Hair follicular keratinocyte (primary cell): Measurements from ENCODE around the gene CIAO3. TPM values are rescaled to one million over a fixed set of nuclear protein-coding genes. Genes with fewer than 3 reads are reported as not detected.

Experiments used
- total RNA-seq: library from RNA; depleted of rRNA; stranded (reverse); fragments of >200 nt; gene quantifications from 2 replicates; pipeline ENCODE4 v1.2.3, GENCODE V29; 2015

Gene CIAO3
- 19.4 and 30.0 TPM in 2 replicates for total RNA-seq

GRCh38 chr16:740764-741505, at the start of gene CIAO3:
CIAO3 (minus strand) TSS chr16:740997; CDS start chr16:740985, 12 bp downstream.

GRCh38 chr16:788399-789126, 47.8 kb upstream of the CIAO3 start, which contains the start of gene CHTF18:
CHTF18 (plus strand) TSS chr16:788620; CDS start chr16:788685, 65 bp downstream.

GRCh38 chr16:787978-788398, 47.2 kb upstream of the CIAO3 start, which contains the start of gene RPUSD1:
RPUSD1 (minus strand) TSS chr16:788381; CDS start chr16:787737, 644 bp downstream.

GRCh38 chr16:760545-761343, 19.9 kb upstream of the CIAO3 start, which contains the start of gene MSLN:
MSLN (plus strand) TSS chr16:760734; CDS start chr16:762681, 1,947 bp downstream.

GRCh38 chr16:726438-727290, 14.1 kb downstream of the CIAO3 start, which contains the start of the genes CCDC78 and HAGHL:
CCDC78 (minus strand) TSS chr16:726443; CDS start chr16:726367, 76 bp downstream.
HAGHL (plus strand) TSS chr16:727106; CDS start chr16:727510, 404 bp downstream.

GRCh38 chr16:720990-721764, 19.6 kb downstream of the CIAO3 start, which contains the start of gene ANTKMT:
ANTKMT (plus strand) TSS chr16:721146; CDS start chr16:721275, 129 bp downstream.

GRCh38 chr16:714558-715476, 26.0 kb downstream of the CIAO3 start, which contains the start of gene METRN:
METRN (plus strand) TSS chr16:715118; CDS start chr16:715290, 172 bp downstream.

GRCh38 chr16:705431-706188, 35.2 kb downstream of the CIAO3 start, which contains the start of gene FBXL16:
FBXL16 (minus strand) TSS chr16:705801; CDS start chr16:697405, 8,396 bp downstream.

GRCh38 chr16:684071-684794, 56.6 kb downstream of the CIAO3 start, which contains the start of gene JMJD8:
JMJD8 (minus strand) TSS chr16:684334; CDS start chr16:684319, 15 bp downstream.

GRCh38 chr16:679814-680624, 60.8 kb downstream of the CIAO3 start, which contains the start of gene STUB1:
STUB1 (plus strand) TSS chr16:680410; CDS start chr16:680526, 116 bp downstream.

Other genes with a start within 250 kb of the CIAO3 start
- gene CAPN15, start 213.3 kb downstream of the CIAO3 start, total RNA-seq, result 39.7 and 43.8 TPM in 2 replicates
- gene PRR35, start 180.6 kb downstream of the CIAO3 start, total RNA-seq, result not detected in 2 replicates
- gene NHLRC4, start 174.0 kb downstream of the CIAO3 start, total RNA-seq, result 0.11 and 0.16 TPM in 2 replicates
- 19.8 and 27.6 TPM in 2 replicates for gene PIGQ, start 171.0 kb downstream of the CIAO3 start, total RNA-seq
- gene RAB40C, start 150.9 kb downstream of the CIAO3 start, total RNA-seq, result 18.1 and 19.2 TPM in 2 replicates
- 0.47 TPM in 1 of 2 replicates, not detected in the other for gene WFIKKN1, start 110.0 kb downstream of the CIAO3 start, total RNA-seq
- gene METTL26, start 104.7 kb downstream of the CIAO3 start, total RNA-seq, result 161 and 174 TPM in 2 replicates
- 36.5 and 55.2 TPM in 2 replicates for gene MCRIP2, start 99.2 kb downstream of the CIAO3 start, total RNA-seq
- gene WDR90, start 91.6 kb downstream of the CIAO3 start, total RNA-seq, result 8.5 and 9.8 TPM in 2 replicates
- 52.0 and 72.9 TPM in 2 replicates for gene RHOT2, start 72.9 kb downstream of the CIAO3 start, total RNA-seq
- gene RHBDL1, start 65.3 kb downstream of the CIAO3 start, total RNA-seq, result 5.1 and 9.8 TPM in 2 replicates
- 216 and 264 TPM in 2 replicates for gene STUB1, start 60.6 kb downstream of the CIAO3 start, total RNA-seq
- 35.5 and 58.9 TPM in 2 replicates for gene JMJD8, start 56.7 kb downstream of the CIAO3 start, total RNA-seq
- gene WDR24, start 50.6 kb downstream of the CIAO3 start, total RNA-seq, result 9.1 and 9.4 TPM in 2 replicates
- gene FBXL16, start 35.2 kb downstream of the CIAO3 start, total RNA-seq, result 0.19 and 2.0 TPM in 2 replicates
- gene METRN, start 25.9 kb downstream of the CIAO3 start, total RNA-seq, result 119 and 198 TPM in 2 replicates
- gene ANTKMT, start 19.9 kb downstream of the CIAO3 start, total RNA-seq, result 61.5 and 70.2 TPM in 2 replicates
- 3.6 and 3.8 TPM in 2 replicates for gene CCDC78, start 14.6 kb downstream of the CIAO3 start, total RNA-seq
- gene HAGHL, start 13.9 kb downstream of the CIAO3 start, total RNA-seq, result 18.9 and 26.2 TPM in 2 replicates
- 0.78 and 3.8 TPM in 2 replicates for gene MSLN, start 19.7 kb upstream of the CIAO3 start, total RNA-seq
- gene RPUSD1, start 47.4 kb upstream of the CIAO3 start, total RNA-seq, result 29.0 and 43.2 TPM in 2 replicates
- gene CHTF18, start 47.6 kb upstream of the CIAO3 start, total RNA-seq, result 23.5 and 26.5 TPM in 2 replicates
- not detected in 2 replicates for gene GNG13, start 59.7 kb upstream of the CIAO3 start, total RNA-seq
- gene LMF1, start 230.0 kb upstream of the CIAO3 start, total RNA-seq, result 12.9 and 26.4 TPM in 2 replicates
- not detected in 2 replicates for gene SOX8, start 240.8 kb upstream of the CIAO3 start, total RNA-seq